GM12892 (cell line): ENCODE data around the gene MYH16.
"Not testable (repeated sequence)": the region's sequence is repeated elsewhere in the genome, so short reads cannot be mapped to it uniquely, and the experiment has no call there.

Experiments
- DNase-seq: peaks from one replicate; pipeline ENCODE4 v3.0.0; 2011; ENCODE audit not compliant: insufficient read length
- FAIRE-seq: peaks from 2 replicates; lab custom pipeline; 2011; peaks lifted over from hg19 to GRCh38; lab: Jason Lieb, UNC
- POLR2A ChIP-seq: IDR thresholded peaks from 2 replicates; pipeline ENCODE4 v1.6.1; 2011; ENCODE audit warnings: low read depth, low read length, control low read depth
- POLR2AphosphoS5 ChIP-seq: IDR thresholded peaks from 2 replicates; pipeline ENCODE4 v1.6.1; 2011; ENCODE audit warnings: low read depth, low read length, control low read depth
- TAF1 ChIP-seq: IDR thresholded peaks from 2 replicates; pipeline ENCODE4 v1.6.1; 2011; ENCODE audit warnings: low read depth, mild to moderate bottlenecking, control low read depth, low read length, borderline replicate concordance

MYH16 gene

DNA sequence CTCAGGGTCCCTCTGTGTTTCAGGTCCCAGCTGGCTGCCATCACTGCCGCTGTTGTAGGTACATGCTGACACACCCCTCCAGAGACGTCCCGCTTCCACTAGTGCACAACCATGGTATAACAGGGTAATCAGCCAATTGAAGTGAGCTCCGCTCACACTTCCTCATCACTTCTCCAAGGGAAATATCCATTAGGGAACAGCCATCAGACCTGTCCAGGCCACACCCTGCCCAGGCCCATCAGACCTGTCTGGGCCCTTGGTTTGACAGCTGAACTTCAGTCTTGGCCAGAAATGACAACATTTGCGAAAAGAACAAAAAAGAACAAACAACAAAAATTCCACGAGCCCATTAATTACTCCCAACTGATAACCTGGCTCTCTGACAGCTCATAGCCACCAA lies 11.0 kb upstream of the MYH16 start:
- FAIRE-seq (no peak), DNase-seq (no peak)
- TF ChIP-seq POLR2AphosphoS5 (no peak), TAF1 (no peak)

DNA sequence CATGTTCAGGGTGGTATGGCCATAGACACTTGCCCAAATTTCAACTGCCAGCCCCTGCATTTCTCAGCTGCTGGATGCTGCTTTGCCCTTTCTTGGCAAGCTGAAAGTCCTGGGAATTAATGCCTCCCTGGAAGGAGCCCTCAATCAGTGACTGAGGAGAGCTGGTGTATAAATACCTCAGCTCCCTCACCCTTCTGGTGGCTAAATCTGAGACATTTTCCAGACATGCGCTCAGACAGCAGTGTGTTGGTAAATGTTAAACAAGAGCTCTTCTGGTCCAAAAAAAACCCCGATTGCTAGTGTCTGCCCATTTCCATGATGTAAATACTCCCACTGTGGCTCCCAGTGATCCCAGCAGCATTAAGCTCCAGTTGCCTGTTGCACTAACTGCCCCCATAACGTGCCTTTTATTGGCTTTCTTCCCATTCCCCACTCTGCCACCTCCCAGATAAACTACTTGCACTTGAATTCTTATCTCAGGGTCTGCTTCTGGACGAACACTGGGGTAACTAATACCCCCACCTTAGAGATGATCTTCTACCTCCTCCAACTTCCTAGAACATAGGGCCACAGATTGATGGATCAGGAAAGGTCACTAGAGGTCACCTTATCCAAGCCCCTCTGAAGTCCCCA lies 6.7 kb upstream of the MYH16 start:
- TF ChIP-seq POLR2A (no peak), TAF1 (no peak), POLR2AphosphoS5 (no peak)
- FAIRE-seq (no peak), DNase-seq (no peak)

DNA sequence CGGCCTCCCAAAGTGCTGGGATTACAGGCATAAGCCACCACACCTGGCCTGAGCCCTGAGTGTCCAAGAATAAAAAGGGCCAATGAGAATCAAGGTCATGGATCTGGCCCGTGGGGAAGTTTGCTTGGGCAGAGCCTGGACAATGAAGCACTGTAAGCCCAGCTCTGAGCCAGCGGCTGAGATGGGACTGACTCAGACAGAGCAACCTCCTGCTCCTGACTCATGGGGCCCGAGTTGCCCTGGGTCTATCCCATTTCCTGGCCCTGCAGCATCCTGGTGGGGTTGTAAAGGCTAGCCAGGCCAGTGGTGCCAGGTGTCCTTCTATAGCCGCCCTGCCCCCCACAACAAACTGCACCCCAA lies 5.2 kb upstream of the MYH16 start:
- FAIRE-seq (no peak), DNase-seq (no peak)

DNA sequence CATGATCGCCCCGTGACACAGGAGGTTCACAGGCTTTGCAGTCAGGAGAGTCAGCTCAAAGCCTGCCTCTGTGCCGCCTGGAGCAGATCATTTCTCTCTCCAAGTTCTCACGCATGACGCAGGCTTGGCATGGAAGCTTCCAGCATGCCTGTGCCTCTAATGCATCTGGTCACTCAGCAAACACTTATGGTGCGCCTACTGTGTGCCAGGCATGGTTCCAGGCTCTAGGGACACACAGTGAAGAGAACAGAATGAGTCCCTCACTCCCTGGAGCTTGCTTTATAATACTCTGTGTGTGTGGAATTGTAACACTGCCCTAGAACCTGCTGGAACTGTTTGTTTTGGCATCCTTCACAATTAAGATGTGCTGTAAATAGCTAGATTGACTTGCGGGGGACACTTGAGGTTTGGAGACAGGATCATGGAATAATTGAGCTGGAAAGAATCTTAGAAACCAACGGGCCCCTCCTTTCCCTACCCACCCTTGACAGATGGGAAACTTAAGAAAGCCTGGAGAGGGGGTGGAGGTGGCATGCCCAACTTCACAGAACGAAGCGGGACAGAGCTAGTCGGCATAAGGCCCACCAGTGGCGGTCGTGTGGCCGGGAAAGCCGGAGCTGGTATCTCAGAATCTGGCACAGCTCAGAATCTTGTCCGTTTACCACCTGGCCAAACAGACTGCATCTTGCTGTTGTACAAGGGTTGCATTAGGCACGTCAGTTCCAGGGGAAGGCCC lies 4.6 kb upstream of the MYH16 start:
- TF ChIP-seq TAF1 (no peak), POLR2A (no peak), POLR2AphosphoS5 (no peak)
- FAIRE-seq = no peak
- DNase-seq = no peak

More for the DNA sequence above, 5.2 kb upstream of the MYH16 start:
- TF ChIP-seq POLR2AphosphoS5 (no peak), TAF1 (no peak), POLR2A (no peak)

DNA sequence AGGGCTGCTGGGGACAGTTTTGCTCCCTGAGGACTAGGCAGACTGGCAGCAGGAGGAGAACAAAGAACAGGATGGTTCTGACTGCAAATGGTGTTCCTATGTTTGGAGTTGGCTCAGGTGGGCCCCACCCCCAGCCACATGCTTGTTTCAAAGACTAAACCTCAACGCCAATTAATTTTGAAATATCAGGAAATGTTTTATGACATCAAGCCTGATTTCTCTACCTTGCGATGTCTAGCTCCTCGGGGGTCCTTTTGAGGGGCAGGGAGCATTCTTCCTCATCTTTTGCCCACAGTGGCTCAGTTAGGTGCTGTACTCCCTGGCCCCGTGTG lies 4.1 kb upstream of the MYH16 start:
- no peak for FAIRE-seq
- DNase-seq = no peak
- TF ChIP-seq POLR2A (no peak), POLR2AphosphoS5 (no peak), TAF1 (no peak)

DNA sequence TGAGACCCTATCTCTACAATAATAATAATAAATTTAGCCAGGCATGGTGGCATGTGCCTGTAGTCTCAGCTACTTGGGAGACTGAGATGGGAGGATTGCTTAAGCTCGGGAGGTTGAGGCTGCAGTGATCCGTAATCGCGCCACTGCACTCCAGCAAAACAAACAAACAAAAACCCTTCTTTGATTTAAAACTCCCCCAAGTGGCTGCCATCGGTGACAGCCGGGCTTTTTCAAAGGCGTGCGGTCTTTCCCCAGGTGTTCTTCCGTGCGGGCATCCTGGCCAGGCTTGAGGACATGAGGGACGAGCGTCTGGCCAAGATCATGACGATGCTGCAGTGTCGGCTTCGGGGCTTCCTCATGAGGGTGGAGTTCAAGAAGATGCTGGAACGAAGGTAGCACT lies 1.9 kb upstream of the MYH16 start:
- TF ChIP-seq POLR2AphosphoS5 (no peak), TAF1 (no peak), POLR2A (no peak)
- FAIRE-seq (no peak), DNase-seq (no peak)

DNA sequence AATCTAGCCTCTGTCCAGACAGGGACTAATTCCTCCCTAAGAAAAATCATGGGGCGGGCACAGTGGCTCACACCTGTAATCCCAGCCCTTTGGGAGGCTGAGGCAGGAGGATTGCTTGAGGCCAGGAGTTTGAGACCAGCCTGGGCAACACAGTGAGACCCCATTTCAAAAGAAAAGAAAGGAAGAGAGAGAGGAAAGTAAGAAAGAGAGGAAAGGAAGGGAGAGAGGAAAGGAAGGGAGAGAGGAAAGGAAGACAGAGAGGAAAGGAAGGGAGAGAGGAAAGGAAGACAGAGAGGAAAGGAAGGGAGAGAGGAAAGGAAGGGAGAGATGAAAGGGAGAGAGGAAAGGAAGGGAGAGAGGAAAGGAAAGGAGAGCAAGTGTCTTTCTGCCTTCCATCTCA lies 922 bp downstream of the MYH16 start:
- FAIRE-seq, DNase-seq: not testable (repeated sequence)

DNA sequence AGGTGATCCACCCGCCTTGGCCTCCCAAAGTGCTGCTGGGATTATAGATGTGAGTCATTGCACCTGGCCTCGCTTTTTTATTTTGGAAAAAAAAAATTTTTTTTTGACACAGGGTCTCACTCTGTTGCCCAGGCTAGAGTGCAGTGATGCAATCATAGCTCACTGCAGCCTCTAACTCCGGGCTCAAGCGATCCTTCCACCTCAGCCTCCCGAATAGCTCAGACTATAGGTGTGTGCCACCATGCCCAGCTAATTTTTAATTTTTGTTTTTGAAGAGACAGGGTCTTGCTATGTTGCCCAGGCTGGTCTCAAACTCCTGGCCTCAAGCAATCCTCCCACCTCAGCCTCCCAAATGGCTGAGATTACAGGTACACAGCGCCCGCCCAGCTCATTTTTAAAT lies 2.3 kb downstream of the MYH16 start:
- FAIRE-seq, DNase-seq: not testable (repeated sequence)

DNA sequence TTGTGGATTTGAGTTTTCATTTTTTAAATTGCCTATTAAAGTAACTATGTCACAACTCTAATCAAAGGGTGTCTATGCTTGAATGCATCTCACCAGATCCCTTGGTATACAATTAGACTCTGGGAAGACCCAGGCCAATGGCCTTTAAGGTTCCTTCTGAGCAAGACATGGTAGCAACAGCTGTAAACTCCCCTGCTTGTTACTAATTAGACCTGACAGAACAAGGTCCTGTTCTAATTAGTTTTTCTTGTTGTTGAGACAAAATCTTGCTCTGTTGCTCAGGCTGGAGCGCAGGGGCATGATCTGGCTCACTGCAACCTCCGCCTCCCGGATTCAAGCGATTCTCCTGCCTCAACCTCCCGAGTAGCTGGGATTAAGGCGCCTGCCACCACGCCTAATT lies 2.9 kb downstream of the MYH16 start:
- FAIRE-seq (no peak), DNase-seq (no peak)
- TF ChIP-seq POLR2AphosphoS5 = no peak
- no peak for TF ChIP-seq TAF1
- no peak for TF ChIP-seq POLR2A

DNA sequence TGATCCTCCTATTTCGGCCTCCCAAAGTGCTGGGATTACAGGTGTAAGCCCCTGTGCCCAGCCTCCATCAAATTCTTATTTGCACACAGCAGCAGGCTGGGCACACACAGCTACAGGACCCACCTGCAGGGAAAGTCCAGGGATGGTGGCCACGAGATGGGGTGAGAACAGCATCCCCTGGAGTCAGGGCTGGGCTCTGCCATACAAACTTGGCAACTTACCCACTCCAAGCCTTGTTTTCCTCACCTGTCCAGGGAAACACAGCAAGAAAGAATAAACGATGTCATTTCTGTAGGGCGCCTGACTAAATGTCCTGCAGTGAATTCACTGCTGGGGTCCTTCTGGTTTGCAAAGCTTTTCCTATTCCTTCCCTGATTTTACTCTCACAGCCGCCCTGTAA lies 5.5 kb downstream of the MYH16 start:
- FAIRE-seq (no peak), DNase-seq (no peak)
- TF ChIP-seq TAF1 (no peak), POLR2A (no peak), POLR2AphosphoS5 (no peak)

DNA sequence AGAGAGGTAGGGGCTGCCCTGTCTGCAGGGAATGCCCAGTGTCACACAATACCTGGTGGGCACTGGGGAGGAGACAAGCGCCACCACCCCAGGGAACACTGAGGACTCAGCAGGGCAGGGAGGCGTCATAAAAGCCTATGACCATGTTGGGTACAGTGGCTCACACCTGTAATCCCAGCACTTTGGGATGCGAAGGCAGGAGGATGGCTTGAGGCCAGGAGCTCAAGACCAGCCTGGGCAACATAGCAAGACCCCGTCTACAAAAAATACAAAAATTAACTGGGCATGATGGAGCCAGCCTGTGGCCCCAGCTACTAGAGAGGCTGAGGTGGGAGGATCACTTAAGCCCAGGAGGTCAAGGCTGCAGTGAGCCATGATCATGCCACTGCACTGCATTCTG lies 11.5 kb downstream of the MYH16 start:
- not testable (repeated sequence) for FAIRE-seq, DNase-seq

DNA sequence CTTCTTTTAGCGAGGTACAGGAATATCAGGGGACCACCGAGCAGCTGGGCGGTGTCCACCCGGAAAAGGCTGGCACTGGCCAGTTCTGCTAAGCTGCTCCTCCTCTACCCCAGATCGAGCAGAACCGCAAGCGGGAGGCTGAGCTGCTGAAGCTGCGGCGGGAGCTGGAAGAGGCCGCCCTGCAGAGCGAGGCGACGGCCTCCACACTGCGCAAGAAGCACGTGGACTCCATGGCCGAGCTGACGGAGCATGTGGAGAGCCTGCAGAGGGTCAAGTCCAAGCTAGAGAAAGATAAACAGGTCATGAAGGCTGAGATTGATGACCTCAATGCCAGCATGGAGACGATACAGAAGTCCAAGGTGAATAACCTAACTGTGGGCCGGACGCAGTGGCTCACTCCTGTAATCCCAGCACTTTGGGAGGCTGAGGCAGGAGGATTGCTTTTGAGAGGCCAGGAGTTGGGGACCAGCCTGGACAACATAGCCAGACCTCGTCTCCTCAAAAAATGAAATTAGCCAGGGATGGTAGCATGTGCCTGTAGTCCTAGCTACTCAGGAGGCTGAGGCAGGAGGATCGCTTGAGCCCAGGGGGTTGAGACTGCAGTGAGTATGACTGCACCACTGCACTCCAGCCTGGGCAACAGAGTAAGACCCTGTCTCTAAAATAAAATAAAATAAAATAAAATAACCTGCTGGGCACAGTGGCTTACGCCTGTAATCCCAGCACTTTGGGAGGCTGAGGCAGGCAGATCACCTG lies 15.3 kb downstream of the MYH16 start:
- no peak for FAIRE-seq
- TF ChIP-seq POLR2A = no peak
- TF ChIP-seq TAF1 = no peak
- no peak for TF ChIP-seq POLR2AphosphoS5
- DNase-seq = no peak
